Endothelial cell of umbilical vein (primary cell): Measurements from ENCODE around the gene PLA2G4B. TPM values are rescaled to one million over a fixed set of nuclear protein-coding genes. Genes with fewer than 3 reads are reported as not detected.

Source experiments
- BruUV-seq: library from RNA; stranded (reverse); fragments of 400-500 nt; replicated peaks from 2 replicates; lab custom pipeline; 2021; lab: Mats Ljungman, UMichigan
- CTCF ChIA-PET: fragments of 300-600, 350-600 bp; sonication (Branson Sonifier 250); formaldehyde crosslinking; loops from one replicate; lab custom pipeline; 2021; ENCODE audit warnings: antibody characterized with exemption, inconsistent platforms; lab: Charles Lee
- POLR2A ChIA-PET: fragments of 300-600, 350-600 bp; sonication (Branson Sonifier 250); formaldehyde crosslinking; loops from one replicate; lab custom pipeline; 2021; ENCODE audit warnings: antibody characterized with exemption, inconsistent platforms; lab: Charles Lee
- DNase-seq: peaks from one replicate; pipeline ENCODE4 v3.0.0-alpha.2; 2011; ENCODE audit warnings: low read depth, low spot score
- FAIRE-seq: peaks from 2 replicates; lab custom pipeline; 2011; peaks lifted over from hg19 to GRCh38; lab: Jason Lieb, UNC
- H2AFZ ChIP-seq: 2 replicates; pipeline ENCODE4 v1.6.0; 2012; ENCODE audit warnings: low read depth, low read length, control low read depth, inconsistent platforms
- H3K27ac ChIP-seq: 2 replicates; pipeline ENCODE4 v1.5.1; 2011; ENCODE audit warnings: low read depth, mild to moderate bottlenecking, control low read depth, low read length, moderate library complexity; ENCODE audit not compliant: insufficient read depth
- H3K27me3 ChIP-seq, 2 experiments: 2 replicates each; pipeline versions ENCODE4 v1.6.0 to v1.6.1; 2011; ENCODE audit warnings: low read length in 2 of 2, mixed read lengths in 1 of 2; ENCODE audit not compliant: control insufficient read depth in 2 of 2, insufficient read depth in 2 of 2
- H3K36me3 ChIP-seq, 2 experiments: 2 replicates in 1 of 2; 3 replicates in 1 of 2; pipeline ENCODE4 v1.5.1; 2011; ENCODE audit warnings: low read length in 2 of 2, mild to moderate bottlenecking in 1 of 2, moderate library complexity in 1 of 2; ENCODE audit not compliant: control insufficient read depth in 2 of 2, insufficient read depth in 2 of 2; ENCODE audit errors: extremely low read depth in 1 of 2
- H3K4me1 ChIP-seq: 3 replicates; pipeline ENCODE4 v1.5.1; 2011; ENCODE audit warnings: mild to moderate bottlenecking, low read length; ENCODE audit not compliant: control insufficient read depth, insufficient read depth; ENCODE audit errors: extremely low read depth
- H3K4me2 ChIP-seq: 2 replicates; pipeline ENCODE4 v1.6.1; 2011; ENCODE audit warnings: low read length, control low read depth, mixed read lengths; ENCODE audit not compliant: insufficient read depth
- H3K4me3 ChIP-seq, 3 experiments: fragments of 200-600 bp in 1 of 3; sonication (generic), shearing (Covaris generic) in 1 of 3; replicated peaks in 1 of 3; 2 replicates each; pipeline ENCODE4 v1.5.1; 2011 to 2016; ENCODE audit warnings: control low read depth in 3 of 3, low read length in 3 of 3, mild to moderate bottlenecking in 2 of 3, inconsistent platforms in 1 of 3, low read depth in 1 of 3, moderate library complexity in 1 of 3; ENCODE audit not compliant: insufficient read depth in 1 of 3
- H3K79me2 ChIP-seq: 2 replicates; pipeline ENCODE4 v1.6.0; 2012; ENCODE audit warnings: low read length, inconsistent platforms; ENCODE audit not compliant: control insufficient read depth, insufficient read depth
- H3K9ac ChIP-seq: replicated peaks from 2 replicates; pipeline ENCODE3; 2011; ENCODE audit warnings: low read length, control low read depth; ENCODE audit not compliant: insufficient read depth; ENCODE audit errors: extremely low read depth
- H3K9me1 ChIP-seq: replicated peaks from 3 replicates; pipeline ENCODE4 v1.6.0; 2011; ENCODE audit warnings: mild to moderate bottlenecking, low read length; ENCODE audit not compliant: control insufficient read depth, insufficient read depth; ENCODE audit errors: extremely low read depth
- H3K9me3 ChIP-seq: replicated peaks from 2 replicates; pipeline ENCODE4 v1.5.1; 2012; ENCODE audit warnings: low read length, inconsistent platforms; ENCODE audit not compliant: control insufficient read depth, insufficient read depth
- H4K20me1 ChIP-seq: replicated peaks from 2 replicates; pipeline ENCODE3; 2011; ENCODE audit warnings: mild to moderate bottlenecking, low read length; ENCODE audit not compliant: control insufficient read depth, insufficient read depth; ENCODE audit errors: extremely low read depth
- EZH2 ChIP-seq: IDR thresholded peaks from 2 replicates; pipeline ENCODE4 v1.6.1; 2012; ENCODE audit warnings: borderline replicate concordance, low read depth, mild to moderate bottlenecking, moderate library complexity, low read length, inconsistent platforms; ENCODE audit not compliant: severe bottlenecking
- FOS ChIP-seq: IDR thresholded peaks from 2 replicates; pipeline ENCODE4 v1.6.1; 2011; ENCODE audit warnings: mild to moderate bottlenecking, low read length, moderate library complexity, borderline replicate concordance; ENCODE audit not compliant: insufficient read depth
- GATA2 ChIP-seq: IDR thresholded peaks from 2 replicates; pipeline ENCODE4 v1.7.0; 2011; ENCODE audit warnings: low read depth, mild to moderate bottlenecking, moderate library complexity, mixed read lengths, low read length; ENCODE audit not compliant: insufficient read length, insufficient read depth
- JUN ChIP-seq: IDR thresholded peaks from 2 replicates; pipeline ENCODE4 v1.6.1; 2011; ENCODE audit warnings: borderline replicate concordance, low read depth; ENCODE audit not compliant: insufficient read length, insufficient read depth
- MAX ChIP-seq: IDR thresholded peaks from 2 replicates; pipeline ENCODE4 v1.6.1; 2011; ENCODE audit not compliant: insufficient read depth, insufficient read length
- MYC ChIP-seq: IDR thresholded peaks from one replicate; pipeline ENCODE4 v1.6.1; 2011; ENCODE audit warnings: mild to moderate bottlenecking, low read depth, low read length
- POLR2A ChIP-seq: IDR thresholded peaks from 2 replicates; pipeline ENCODE4 v1.6.1; 2012; ENCODE audit warnings: low read depth, mild to moderate bottlenecking, control low read depth, low read length
- POLR2AphosphoS5 ChIP-seq: IDR thresholded peaks from 2 replicates; pipeline ENCODE4 v1.6.1; 2012; ENCODE audit warnings: low read depth, mild to moderate bottlenecking, control low read depth, low read length, moderate library complexity; ENCODE audit not compliant: insufficient read depth
- dilution Hi-C: fragments of 300-500 bp; cut with MboI; formaldehyde crosslinking; loops from one replicate; pipeline ENCODE4 v1.15.0; 2019; ENCODE audit warnings: low sequenced_read_pairs; ENCODE audit not compliant: extremely low pct_ligation_motif_present
- intact Hi-C: fragments of 100-400 bp; cut with micrococcal nuclease; formaldehyde crosslinking; loops from one replicate; pipeline ENCODE4 v1.10.0; 2022
- polyA plus RNA-seq, 4 experiments: library from polyadenylated mRNA; depleted of rRNA in 3 of 4; stranded (reverse) in 3 of 4; unstranded in 1 of 4; fragments of >200 nt; gene quantifications; 2 replicates each; pipeline versions ENCODE4 v1.2.1 to v1.2.3, GENCODE V29; 2011 to 2012; ENCODE audit warnings: missing spikeins in 1 of 4
- total RNA-seq: library from RNA; stranded (reverse); gene quantifications from 2 replicates; pipeline ENCODE4 v1.2.3, GENCODE V29; 2021
- TF ChIP-seq, protein P1 (sequence below), 2 donors: IDR thresholded peaks; 1 replicate in 1 of 2; 2 replicates in 1 of 2; pipeline ENCODE4 v1.5.1; 2011; ENCODE audit warnings: low read length in 2 of 2, mild to moderate bottlenecking in 2 of 2, moderate library complexity in 2 of 2, control low read depth in 1 of 2, inconsistent platforms in 1 of 2, low read depth in 1 of 2; ENCODE audit not compliant: insufficient read depth in 1 of 2; ENCODE audit errors: extremely low read depth in 1 of 2

Gene PLA2G4B
- total and polyA plus RNA-seq, 2 donors (not counting 3 experiments of a cell fraction or from before 2014, with no cell fraction given) = 4.0 to 7.9 TPM

DNA sequence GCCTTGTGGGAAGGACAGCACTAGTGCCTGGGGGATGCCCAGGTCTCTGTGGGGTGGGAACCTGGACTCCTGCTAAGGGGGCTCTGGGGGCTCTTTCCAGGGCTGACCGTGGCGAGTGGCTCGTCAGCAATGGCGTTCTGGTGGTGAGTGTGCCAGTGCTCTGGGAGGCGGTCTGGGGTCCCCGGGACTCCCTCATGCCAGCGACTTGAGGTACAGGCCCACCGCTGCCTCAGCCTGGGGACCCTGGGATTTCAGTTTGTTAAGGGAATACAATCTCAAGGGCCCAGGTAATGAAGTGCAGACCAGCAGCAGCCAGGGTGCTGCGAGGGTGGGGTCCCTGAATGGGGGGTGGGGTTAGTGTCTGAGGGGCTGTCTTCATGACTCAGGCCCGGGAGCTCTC lies 2.5 kb downstream of the PLA2G4B start:
- POLR2A ChIA-PET = no interaction called here
- Histone ChIP-seq H3K36me3 (peaks cover 2 to 5% of the 10 kb centered on the region in 2 experiments), H4K20me1 (no peaks in the 10 kb centered on the region), H3K79me2 (no peaks in the 10 kb centered on the region), H3K9ac (no peak overlapping the region), H3K4me3 (no peak overlapping the region), H3K27ac (no peak overlapping the region), H3K4me1 (no peaks in the 10 kb centered on the region), H3K27me3 (no peaks in the 10 kb centered on the region), H3K4me2 (no peak overlapping the region), H3K9me1 (no peaks in the 10 kb centered on the region), H2AFZ (no peak overlapping the region), H3K9me3 (no peaks in the 10 kb centered on the region)
- intact Hi-C loops (no loop called here), dilution Hi-C loops (no loop called here)
- CTCF ChIA-PET = interaction anchor here (1.2 to 1.7 kb wide), 2 partner anchors 64 to 68 kb away, joined by 4 to 5 read pairs; partner anchors contain the start of gene MAPKBP1
- BruUV-seq = no TSS peak
- TF ChIP-seq, protein P1, sequence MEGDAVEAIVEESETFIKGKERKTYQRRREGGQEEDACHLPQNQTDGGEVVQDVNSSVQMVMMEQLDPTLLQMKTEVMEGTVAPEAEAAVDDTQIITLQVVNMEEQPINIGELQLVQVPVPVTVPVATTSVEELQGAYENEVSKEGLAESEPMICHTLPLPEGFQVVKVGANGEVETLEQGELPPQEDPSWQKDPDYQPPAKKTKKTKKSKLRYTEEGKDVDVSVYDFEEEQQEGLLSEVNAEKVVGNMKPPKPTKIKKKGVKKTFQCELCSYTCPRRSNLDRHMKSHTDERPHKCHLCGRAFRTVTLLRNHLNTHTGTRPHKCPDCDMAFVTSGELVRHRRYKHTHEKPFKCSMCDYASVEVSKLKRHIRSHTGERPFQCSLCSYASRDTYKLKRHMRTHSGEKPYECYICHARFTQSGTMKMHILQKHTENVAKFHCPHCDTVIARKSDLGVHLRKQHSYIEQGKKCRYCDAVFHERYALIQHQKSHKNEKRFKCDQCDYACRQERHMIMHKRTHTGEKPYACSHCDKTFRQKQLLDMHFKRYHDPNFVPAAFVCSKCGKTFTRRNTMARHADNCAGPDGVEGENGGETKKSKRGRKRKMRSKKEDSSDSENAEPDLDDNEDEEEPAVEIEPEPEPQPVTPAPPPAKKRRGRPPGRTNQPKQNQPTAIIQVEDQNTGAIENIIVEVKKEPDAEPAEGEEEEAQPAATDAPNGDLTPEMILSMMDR (IDR thresholded peaks at IDR 0.05; ENCODE audit: extremely low read depth in 1 of 2, insufficient read depth in 1 of 2, low read depth in 1 of 2, low read length in 2 of 2) = no peak
- TF ChIP-seq FOS (no peak), POLR2AphosphoS5 (no peak), GATA2 (no peak), JUN (no peak), MAX (no peak), POLR2A (no peak), EZH2 (no peak), MYC (no peak)
- DNase-seq (no peak), FAIRE-seq (no peak)
